ENCODE data around the gene YWHAQ.

DNA sequence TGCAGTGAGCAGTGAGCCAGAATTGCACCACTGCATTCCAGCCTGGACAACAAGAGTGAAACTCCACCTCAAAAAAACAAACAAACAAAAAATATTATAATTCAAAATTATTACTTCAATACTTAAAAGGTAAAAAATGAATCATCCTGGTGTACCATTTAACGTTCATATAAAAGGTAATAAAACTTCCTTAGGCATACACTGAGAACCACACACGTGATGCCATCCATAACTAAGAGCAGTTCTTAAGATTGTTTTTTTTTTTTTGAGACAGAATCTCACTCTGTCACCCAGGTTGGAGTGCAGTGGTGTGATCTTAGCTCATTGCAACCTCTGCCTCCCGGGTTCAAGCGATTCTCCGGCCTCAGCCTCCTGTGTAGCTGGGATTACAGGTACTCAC lies 29.4 kb downstream of the YWHAQ start:
- TF ChIP-seq JUND (IDR thresholded peaks at IDR 0.05), result no peak
- no peak for TF ChIP-seq TAF1 (conservative IDR thresholded peaks at IDR 0.05)
- TF ChIP-seq, protein P1, sequence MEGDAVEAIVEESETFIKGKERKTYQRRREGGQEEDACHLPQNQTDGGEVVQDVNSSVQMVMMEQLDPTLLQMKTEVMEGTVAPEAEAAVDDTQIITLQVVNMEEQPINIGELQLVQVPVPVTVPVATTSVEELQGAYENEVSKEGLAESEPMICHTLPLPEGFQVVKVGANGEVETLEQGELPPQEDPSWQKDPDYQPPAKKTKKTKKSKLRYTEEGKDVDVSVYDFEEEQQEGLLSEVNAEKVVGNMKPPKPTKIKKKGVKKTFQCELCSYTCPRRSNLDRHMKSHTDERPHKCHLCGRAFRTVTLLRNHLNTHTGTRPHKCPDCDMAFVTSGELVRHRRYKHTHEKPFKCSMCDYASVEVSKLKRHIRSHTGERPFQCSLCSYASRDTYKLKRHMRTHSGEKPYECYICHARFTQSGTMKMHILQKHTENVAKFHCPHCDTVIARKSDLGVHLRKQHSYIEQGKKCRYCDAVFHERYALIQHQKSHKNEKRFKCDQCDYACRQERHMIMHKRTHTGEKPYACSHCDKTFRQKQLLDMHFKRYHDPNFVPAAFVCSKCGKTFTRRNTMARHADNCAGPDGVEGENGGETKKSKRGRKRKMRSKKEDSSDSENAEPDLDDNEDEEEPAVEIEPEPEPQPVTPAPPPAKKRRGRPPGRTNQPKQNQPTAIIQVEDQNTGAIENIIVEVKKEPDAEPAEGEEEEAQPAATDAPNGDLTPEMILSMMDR (IDR thresholded peaks at IDR 0.05; ENCODE audit: low read depth, low read length, missing input control), result no peak
- TF ChIP-seq YY1 (IDR thresholded peaks at IDR 0.05), result no peak
- TF ChIP-seq, protein P2, sequence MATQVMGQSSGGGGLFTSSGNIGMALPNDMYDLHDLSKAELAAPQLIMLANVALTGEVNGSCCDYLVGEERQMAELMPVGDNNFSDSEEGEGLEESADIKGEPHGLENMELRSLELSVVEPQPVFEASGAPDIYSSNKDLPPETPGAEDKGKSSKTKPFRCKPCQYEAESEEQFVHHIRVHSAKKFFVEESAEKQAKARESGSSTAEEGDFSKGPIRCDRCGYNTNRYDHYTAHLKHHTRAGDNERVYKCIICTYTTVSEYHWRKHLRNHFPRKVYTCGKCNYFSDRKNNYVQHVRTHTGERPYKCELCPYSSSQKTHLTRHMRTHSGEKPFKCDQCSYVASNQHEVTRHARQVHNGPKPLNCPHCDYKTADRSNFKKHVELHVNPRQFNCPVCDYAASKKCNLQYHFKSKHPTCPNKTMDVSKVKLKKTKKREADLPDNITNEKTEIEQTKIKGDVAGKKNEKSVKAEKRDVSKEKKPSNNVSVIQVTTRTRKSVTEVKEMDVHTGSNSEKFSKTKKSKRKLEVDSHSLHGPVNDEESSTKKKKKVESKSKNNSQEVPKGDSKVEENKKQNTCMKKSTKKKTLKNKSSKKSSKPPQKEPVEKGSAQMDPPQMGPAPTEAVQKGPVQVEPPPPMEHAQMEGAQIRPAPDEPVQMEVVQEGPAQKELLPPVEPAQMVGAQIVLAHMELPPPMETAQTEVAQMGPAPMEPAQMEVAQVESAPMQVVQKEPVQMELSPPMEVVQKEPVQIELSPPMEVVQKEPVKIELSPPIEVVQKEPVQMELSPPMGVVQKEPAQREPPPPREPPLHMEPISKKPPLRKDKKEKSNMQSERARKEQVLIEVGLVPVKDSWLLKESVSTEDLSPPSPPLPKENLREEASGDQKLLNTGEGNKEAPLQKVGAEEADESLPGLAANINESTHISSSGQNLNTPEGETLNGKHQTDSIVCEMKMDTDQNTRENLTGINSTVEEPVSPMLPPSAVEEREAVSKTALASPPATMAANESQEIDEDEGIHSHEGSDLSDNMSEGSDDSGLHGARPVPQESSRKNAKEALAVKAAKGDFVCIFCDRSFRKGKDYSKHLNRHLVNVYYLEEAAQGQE (IDR thresholded peaks at IDR 0.05), result no peak
- TF ChIP-seq SP1 (IDR thresholded peaks at IDR 0.05), result no peak
- TF ChIP-seq, protein P3, sequence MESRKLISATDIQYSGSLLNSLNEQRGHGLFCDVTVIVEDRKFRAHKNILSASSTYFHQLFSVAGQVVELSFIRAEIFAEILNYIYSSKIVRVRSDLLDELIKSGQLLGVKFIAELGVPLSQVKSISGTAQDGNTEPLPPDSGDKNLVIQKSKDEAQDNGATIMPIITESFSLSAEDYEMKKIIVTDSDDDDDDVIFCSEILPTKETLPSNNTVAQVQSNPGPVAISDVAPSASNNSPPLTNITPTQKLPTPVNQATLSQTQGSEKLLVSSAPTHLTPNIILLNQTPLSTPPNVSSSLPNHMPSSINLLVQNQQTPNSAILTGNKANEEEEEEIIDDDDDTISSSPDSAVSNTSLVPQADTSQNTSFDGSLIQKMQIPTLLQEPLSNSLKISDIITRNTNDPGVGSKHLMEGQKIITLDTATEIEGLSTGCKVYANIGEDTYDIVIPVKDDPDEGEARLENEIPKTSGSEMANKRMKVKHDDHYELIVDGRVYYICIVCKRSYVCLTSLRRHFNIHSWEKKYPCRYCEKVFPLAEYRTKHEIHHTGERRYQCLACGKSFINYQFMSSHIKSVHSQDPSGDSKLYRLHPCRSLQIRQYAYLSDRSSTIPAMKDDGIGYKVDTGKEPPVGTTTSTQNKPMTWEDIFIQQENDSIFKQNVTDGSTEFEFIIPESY (IDR thresholded peaks at IDR 0.05), result no peak
- TF ChIP-seq, protein P4, sequence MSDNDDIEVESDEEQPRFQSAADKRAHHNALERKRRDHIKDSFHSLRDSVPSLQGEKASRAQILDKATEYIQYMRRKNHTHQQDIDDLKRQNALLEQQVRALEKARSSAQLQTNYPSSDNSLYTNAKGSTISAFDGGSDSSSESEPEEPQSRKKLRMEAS (IDR thresholded peaks at IDR 0.05), result no peak
- TF ChIP-seq, protein P5, sequence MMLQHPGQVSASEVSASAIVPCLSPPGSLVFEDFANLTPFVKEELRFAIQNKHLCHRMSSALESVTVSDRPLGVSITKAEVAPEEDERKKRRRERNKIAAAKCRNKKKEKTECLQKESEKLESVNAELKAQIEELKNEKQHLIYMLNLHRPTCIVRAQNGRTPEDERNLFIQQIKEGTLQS (IDR thresholded peaks at IDR 0.05), result no peak
- TF ChIP-seq EGR1 (IDR thresholded peaks at IDR 0.05; ENCODE audit: low read depth in 2 of 2), result no peak
- TF ChIP-seq HNF4A (conservative IDR thresholded peaks at IDR 0.05), result no peak
- no peak for TF ChIP-seq GABPA (IDR thresholded peaks at IDR 0.05 in 1 of 2, conservative IDR thresholded peaks at IDR 0.05 in 1 of 2)
- TF ChIP-seq FOXA1 (IDR thresholded peaks at IDR 0.05), result no peak

Data from liver (tissue), 3 donors.